HG02981 (cell line): ENCODE measurements around the gene LPIN2.

Experiments used
- ATAC-seq: cut with Tn5 transposase; IDR thresholded peaks from one replicate; pipeline ENCODE4 v1.9.1; 2021; ENCODE audit warnings: mild to moderate bottlenecking, moderate library complexity; ENCODE audit not compliant: unreplicated experiment

LPIN2 gene

GRCh38 chr18:2966560-2966959 is 46.4 kb downstream of the LPIN2 start:
- ATAC-seq, result no peak

GRCh38 chr18:2965797-2966196 is 47.1 kb downstream of the LPIN2 start:
- no peak for ATAC-seq

GRCh38 chr18:2964361-2965010 is 48.5 kb downstream of the LPIN2 start:
- ATAC-seq, result no peak
